ENCODE results near the gene GRK4.
"Not testable (repeated sequence)": the region's sequence is repeated elsewhere in the genome, so short reads cannot be mapped to it uniquely, and the experiment has no call there.

Gene GRK4

DNA sequence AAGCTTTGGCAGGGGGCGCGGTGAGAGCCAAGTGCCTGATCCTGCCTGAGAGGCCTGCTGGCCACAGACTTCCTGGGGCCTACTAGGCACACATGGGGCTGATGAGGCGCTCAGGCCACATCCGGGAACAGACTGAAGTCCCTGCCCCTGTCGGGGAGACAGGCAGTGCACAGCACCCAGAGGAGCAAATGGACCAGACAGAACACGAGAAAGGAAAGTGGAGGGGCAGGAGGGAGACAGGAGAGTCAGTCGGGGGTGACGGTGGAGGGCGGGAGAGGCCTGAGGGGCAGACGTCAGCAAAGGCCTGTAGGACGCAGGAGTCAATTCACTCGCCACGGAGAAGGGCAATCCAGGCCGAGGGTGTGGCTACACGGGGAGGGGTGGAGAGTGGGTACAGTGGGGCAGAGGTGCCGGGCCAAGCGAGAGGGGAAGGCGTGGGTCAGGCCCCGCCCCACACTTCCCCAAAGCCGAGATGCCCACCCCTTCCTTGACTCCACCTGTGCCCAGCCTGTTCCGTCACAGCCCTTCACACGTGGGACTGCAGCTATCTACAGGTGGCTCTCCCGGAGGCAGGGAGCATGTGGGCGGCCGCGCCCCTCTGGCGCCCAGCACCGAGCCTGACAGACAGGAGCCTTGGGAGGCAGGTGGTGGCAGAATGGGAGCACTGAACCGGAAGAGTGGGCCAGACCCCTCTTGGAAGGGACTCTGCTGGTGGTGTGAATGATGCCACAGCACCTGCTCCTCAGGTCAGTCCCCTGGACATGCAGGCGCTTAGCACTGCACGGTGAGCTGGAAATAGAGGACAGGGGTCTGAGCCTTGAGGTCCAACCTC lies 20.6 kb upstream of the GRK4 start:
- no peak for FAIRE-seq

DNA sequence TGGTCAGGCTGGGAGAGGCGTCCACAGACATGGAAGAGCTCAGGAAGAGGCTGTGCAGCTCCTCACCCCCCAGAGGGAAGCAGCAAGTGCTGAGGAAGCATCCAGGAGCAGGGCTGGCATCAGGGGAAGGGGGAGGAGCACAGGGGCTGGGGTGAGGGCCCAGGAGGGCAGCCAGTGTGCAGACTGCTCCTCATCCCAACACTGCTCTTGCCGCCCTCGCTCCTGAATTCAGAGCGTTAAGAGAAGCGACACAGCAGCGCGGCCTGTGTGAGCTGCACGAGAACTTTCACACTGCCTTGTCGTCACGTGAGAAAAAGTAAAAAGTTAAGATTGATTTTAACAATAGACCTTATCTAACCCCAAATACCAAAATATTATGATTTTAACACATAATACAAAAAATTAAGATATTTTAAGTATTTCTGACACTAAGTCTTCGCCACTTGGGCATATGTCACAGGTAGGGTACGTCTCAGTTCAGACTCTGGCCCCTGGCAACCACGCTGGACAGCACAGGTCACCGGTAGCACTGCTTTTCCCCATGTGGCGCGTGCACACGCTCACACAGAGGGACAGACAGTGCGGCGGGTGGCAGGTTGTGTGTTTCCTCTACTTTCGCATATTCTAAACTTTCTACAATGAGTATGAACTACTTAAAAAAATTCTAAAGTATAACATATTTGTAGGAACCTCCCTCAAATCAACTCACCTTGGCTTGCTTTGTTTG lies 19.8 kb upstream of the GRK4 start:
- no peak for FAIRE-seq

GRCh38 chr4:2944091-2944482 lies 19.3 kb upstream of the GRK4 start:
- no peak for FAIRE-seq

GRCh38 chr4:2944586-2945526 lies 18.5 kb upstream of the GRK4 start:
- FAIRE-seq = no peak

- not testable (repeated sequence) for FAIRE-seq
These were observed 17.5 kb upstream of the GRK4 start for GRCh38 chr4:2945619-2946604.

DNA sequence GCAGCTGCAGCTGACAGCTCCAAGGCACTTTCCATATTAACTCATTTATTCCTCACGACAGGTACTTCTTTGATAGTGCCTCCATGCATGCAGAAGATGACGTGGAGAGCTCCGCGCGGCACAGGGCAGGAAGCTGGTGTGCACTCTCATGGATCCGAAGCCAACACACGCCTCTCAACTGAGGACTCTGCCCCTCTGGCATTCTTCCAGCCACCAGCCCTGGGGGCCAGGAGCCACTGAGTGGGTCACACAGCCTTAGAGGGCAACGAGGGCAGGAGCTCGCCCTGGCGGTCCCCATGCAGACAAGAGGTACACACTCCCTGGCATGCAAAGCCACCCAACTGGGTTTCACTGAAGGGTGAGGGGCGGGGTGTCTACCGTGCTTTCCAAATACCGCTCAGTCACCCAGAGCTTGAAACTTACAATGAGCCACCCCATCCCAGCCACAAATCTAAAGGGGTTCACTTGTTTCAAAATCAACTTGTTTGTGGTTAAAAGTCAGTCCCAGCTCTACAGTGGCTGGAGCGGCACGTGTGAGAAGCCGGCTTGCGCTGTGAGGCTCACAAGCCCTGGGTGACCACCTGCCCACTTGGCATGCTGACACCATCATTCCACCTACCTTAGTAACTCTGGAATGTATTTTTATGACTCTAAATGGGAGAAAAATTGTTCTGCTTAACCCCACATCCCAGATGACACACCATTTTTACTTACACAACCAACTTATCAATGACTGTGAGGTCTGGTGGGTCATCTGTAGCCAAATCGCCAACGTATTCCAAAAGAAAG lies 16.4 kb upstream of the GRK4 start:
- FAIRE-seq = no peak

- no peak for FAIRE-seq
These were observed 15.4 kb upstream of the GRK4 start for GRCh38 chr4:2947926-2948325.

GRCh38 chr4:2948895-2949781 lies 14.2 kb upstream of the GRK4 start:
- FAIRE-seq = no peak

- no peak for FAIRE-seq
These were observed 13.6 kb upstream of the GRK4 start for GRCh38 chr4:2949782-2950125.

DNA sequence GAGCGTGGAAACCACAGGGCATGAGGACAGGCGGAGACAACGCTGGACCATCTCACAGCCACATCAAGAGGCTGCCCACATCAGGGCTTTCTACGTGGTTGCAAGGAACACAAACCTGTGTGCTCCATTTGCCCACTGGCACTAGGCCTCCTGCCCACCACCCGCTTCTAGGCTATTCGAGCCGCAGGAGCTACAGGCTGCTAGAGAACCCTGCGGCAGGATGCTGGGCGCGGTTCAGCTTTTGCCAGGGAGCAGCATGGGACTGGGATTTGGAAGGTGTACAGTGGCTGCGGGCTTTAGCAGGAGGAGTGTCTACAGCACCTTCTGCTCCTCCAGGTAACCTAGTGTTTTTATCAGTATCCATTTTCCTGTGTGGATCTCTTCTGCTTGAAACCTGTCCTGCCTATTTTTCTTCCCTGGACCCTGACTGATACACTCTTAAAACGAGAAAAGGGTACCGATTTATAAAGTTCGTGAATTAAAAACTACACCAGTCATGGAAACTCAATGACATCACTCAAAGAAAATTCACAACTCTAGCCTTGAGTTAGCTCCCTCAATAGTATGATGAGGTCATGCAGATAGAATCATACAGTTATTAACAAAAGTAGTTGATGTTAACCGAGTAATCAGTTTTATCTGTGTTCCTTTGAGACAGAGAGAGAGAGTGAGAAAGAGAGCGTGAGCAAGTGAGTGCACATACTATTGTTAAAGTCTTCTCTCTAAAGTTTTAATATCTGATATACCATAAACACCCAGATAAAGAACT lies 13.0 kb upstream of the GRK4 start:
- no peak for FAIRE-seq

DNA sequence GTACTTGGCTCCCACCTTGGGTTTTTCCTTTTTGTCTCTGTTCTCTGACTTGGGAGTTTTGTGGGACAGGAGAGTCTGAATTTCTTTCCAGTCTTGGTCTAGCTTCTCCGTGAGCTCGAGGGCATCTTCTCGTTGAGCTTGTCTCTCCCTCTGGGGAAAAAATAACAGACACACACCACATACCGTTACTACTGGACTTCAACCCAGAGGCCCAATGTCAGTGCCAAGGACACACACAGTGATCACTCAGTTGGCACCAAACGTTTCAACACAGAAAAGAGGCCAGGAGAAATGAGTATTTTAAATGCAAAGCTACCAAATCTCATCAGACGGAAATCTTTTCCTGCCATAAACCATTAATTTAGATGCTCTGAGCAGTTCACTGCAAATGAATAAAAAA lies 9.9 kb upstream of the GRK4 start:
- no peak for FAIRE-seq

- no peak for FAIRE-seq
These were observed 8.8 kb upstream of the GRK4 start for GRCh38 chr4:2954358-2955185.

DNA sequence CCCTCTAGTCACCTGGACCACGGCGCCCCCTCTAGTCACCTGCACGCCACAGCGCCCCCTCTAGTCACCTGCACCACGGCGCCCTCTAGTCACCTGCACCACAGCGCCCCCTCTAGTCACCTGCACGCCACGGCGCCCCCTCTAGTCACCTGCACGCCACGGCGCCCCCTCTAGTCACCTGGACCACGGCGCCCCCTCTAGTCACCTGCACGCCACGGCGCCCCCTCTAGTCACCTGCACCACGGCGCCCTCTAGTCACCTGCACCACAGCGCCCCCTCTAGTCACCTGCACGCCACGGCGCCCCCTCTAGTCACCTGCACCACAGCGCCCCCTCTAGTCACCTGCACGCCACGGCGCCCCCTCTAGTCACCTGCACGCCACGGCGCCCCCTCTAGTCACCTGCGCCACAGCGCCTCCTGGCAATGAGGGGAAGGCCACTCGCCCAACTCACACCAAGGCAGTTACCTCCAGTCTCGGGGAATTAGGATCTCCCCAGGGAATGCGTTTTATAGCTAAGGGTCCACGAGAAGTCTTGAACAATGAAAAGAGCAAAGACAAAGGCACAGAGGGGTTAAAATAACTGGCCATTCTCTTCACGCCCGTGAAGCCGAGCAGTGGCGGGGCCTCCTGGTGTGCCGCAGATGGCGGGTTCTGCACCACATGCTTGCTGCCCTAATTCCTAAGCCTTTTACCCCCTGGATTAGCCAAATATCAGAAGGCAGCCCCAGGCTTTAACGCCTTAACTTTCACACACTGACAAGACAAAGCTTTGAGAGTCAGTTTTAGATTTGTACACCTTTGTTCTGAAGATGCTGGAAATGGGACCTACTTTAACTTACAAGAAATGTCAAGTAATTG lies 8.0 kb upstream of the GRK4 start:
- not testable (repeated sequence) for FAIRE-seq

GRCh38 chr4:2958446-2958845 lies 4.9 kb upstream of the GRK4 start:
- FAIRE-seq = no peak

DNA sequence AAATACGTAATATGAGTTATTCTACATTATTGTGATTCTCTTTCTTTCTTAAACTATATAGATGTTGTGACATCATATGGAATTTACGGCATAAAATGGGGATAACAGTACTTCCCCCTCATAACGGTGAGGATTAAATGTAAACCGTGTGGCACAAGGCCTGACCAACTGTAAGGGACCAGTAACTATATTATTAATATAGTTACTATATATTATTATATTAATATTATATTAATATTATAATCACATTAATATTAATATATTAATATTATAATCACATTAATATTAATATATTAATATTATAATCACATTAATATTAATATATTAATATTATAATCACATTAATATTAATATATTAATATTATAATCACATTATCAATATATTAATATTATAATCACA lies 2.9 kb upstream of the GRK4 start:
- FAIRE-seq = not testable (repeated sequence)

GRCh38 chr4:2961421-2961810 lies 2.0 kb upstream of the GRK4 start:
- no peak for FAIRE-seq

GRCh38 chr4:2961811-2962441 lies 1.4 kb upstream of the GRK4 start:
- FAIRE-seq = no peak

Data from colon (tissue), 2 donors.